IPS-18c (cell line): ENCODE results near the gene FOXA3.

Experiments
- H3K4me3 ChIP-seq: 2 replicates; pipeline ENCODE4 v1.7.0; 2013; ENCODE audit warnings: low read depth, mild to moderate bottlenecking, low read length, moderate library complexity; ENCODE audit not compliant: insufficient read depth
- H3K9me3 ChIP-seq: one replicate; pipeline ENCODE4 v1.6.1; 2013; ENCODE audit warnings: mild to moderate bottlenecking, low read length, moderate library complexity; ENCODE audit not compliant: control insufficient read depth, insufficient read depth

Gene FOXA3

GRCh38 chr19:45863840-45864628, at the start of gene FOXA3:
TSS of gene FOXA3 (plus strand) at chr19:45864326. CDS start at chr19:45864457, 131 bp downstream.
- no peaks in the 10 kb centered on the region for H3K9me3 ChIP-seq
- H3K4me3 ChIP-seq = peak within 1 kb of the TSS; percentile 84

GRCh38 chr19:45814851-45815480, 49.2 kb upstream of the FOXA3 start, which contains the start of gene RSPH6A:
TSS of gene RSPH6A (minus strand) at chr19:45815308. CDS start at chr19:45815176, 132 bp downstream.
- peak within 1 kb of the TSS; percentile 77 for H3K4me3 ChIP-seq
- no peaks in the 10 kb centered on the region for H3K9me3 ChIP-seq

- H3K4me3 ChIP-seq = peak overlapping the region; percentile 77
- no peaks in the 10 kb centered on the region for H3K9me3 ChIP-seq
Measured at GRCh38 chr19:45815481-45816216, 48.5 kb upstream of the FOXA3 start.

- Histone ChIP-seq H3K4me3 (peak overlapping the region; percentile 77), H3K9me3 (no peaks in the 10 kb centered on the region)
Measured at GRCh38 chr19:45816236-45817009, 47.7 kb upstream of the FOXA3 start.

GRCh38 chr19:45817010-45817724, 47.0 kb upstream of the FOXA3 start:
- Histone ChIP-seq H3K9me3 (no peaks in the 10 kb centered on the region), H3K4me3 (peak overlapping the region; percentile 77)

GRCh38 chr19:45817725-45818301, 46.3 kb upstream of the FOXA3 start:
- no peak overlapping the region for H3K4me3 ChIP-seq
- no peaks in the 10 kb centered on the region for H3K9me3 ChIP-seq

- H3K9me3 ChIP-seq = no peaks in the 10 kb centered on the region
- no peak overlapping the region for H3K4me3 ChIP-seq
Measured at GRCh38 chr19:45819769-45820168, 44.4 kb upstream of the FOXA3 start.

- Histone ChIP-seq H3K9me3 (no peaks in the 10 kb centered on the region), H3K4me3 (no peak overlapping the region)
Measured at GRCh38 chr19:45820413-45821102, 43.6 kb upstream of the FOXA3 start.

GRCh38 chr19:45821103-45821521, 43.0 kb upstream of the FOXA3 start:
- Histone ChIP-seq H3K4me3 (no peak overlapping the region), H3K9me3 (no peaks in the 10 kb centered on the region)

- H3K9me3 ChIP-seq = no peaks in the 10 kb centered on the region
- no peak overlapping the region for H3K4me3 ChIP-seq
Measured at GRCh38 chr19:45821570-45821969, 42.6 kb upstream of the FOXA3 start.

- H3K9me3 ChIP-seq = no peaks in the 10 kb centered on the region
- H3K4me3 ChIP-seq = no peak overlapping the region
Measured at GRCh38 chr19:45822716-45823115, 41.4 kb upstream of the FOXA3 start.

- no peak overlapping the region for H3K4me3 ChIP-seq
- H3K9me3 ChIP-seq = no peaks in the 10 kb centered on the region
Measured at GRCh38 chr19:45823182-45823581, 40.9 kb upstream of the FOXA3 start.

- Histone ChIP-seq H3K9me3 (no peaks in the 10 kb centered on the region), H3K4me3 (no peak overlapping the region)
Measured at GRCh38 chr19:45824041-45824471, 40.1 kb upstream of the FOXA3 start.

GRCh38 chr19:45824531-45825262, 39.4 kb upstream of the FOXA3 start:
- H3K4me3 ChIP-seq = no peak overlapping the region
- no peaks in the 10 kb centered on the region for H3K9me3 ChIP-seq

GRCh38 chr19:45825263-45825605, 38.9 kb upstream of the FOXA3 start:
- no peaks in the 10 kb centered on the region for H3K9me3 ChIP-seq

More at GRCh38 chr19:45825263-45825605, 38.9 kb upstream of the FOXA3 start:
- no peak overlapping the region for H3K4me3 ChIP-seq
